CD14-positive monocyte (primary cell): ENCODE results near the gene GMDS. TPM values are rescaled to one million over a fixed set of nuclear protein-coding genes. Genes with fewer than 3 reads are reported as not detected.

Experiments
- DNase-seq, 3 donors: peaks; one replicate each; pipeline ENCODE4 v3.0.0-alpha.2; 2011 to 2022
- H2AFZ ChIP-seq: 2 replicates; pipeline ENCODE4 v1.6.0; 2012; ENCODE audit warnings: mild to moderate bottlenecking, low read depth, low read length, inconsistent platforms; ENCODE audit not compliant: insufficient read depth, poor library complexity, severe bottlenecking
- H3K27ac ChIP-seq, 2 donors: 1 replicate in 1 of 2; 2 replicates in 1 of 2; pipeline ENCODE4 v1.5.1; 2012 to 2013; ENCODE audit warnings: low read length in 2 of 2, control low read depth in 1 of 2, inconsistent platforms in 1 of 2, low read depth in 1 of 2, mild to moderate bottlenecking in 1 of 2
- H3K27me3 ChIP-seq, 2 donors: one replicate each; pipeline versions ENCODE4 v1.6.0 to v1.6.1; 2011 to 2013; ENCODE audit warnings: low read length in 2 of 2; ENCODE audit not compliant: control insufficient read depth in 2 of 2, insufficient read depth in 2 of 2
- H3K36me3 ChIP-seq, 2 donors: replicated peaks in 1 of 2; 1 replicate in 1 of 2; 2 replicates in 1 of 2; pipeline versions ENCODE4 v1.5.1 to v1.6.1; 2012 to 2013; ENCODE audit warnings: low read length in 2 of 2, control low read depth in 1 of 2, inconsistent platforms in 1 of 2, mild to moderate bottlenecking in 1 of 2; ENCODE audit not compliant: insufficient read depth in 2 of 2, control insufficient read depth in 1 of 2
- H3K4me1 ChIP-seq, 2 donors: 1 replicate in 1 of 2; 2 replicates in 1 of 2; pipeline versions ENCODE4 v1.5.1 to v1.6.1; 2012 to 2013; ENCODE audit warnings: low read length in 2 of 2, control low read depth in 1 of 2, inconsistent platforms in 1 of 2, mild to moderate bottlenecking in 1 of 2, moderate library complexity in 1 of 2; ENCODE audit not compliant: insufficient read depth in 2 of 2, control insufficient read depth in 1 of 2
- H3K4me2 ChIP-seq: replicated peaks from 2 replicates; pipeline ENCODE3; 2012; ENCODE audit warnings: low read length, moderate library complexity, mild to moderate bottlenecking; ENCODE audit not compliant: poor library complexity, severe bottlenecking; ENCODE audit errors: extremely low read depth
- H3K4me3 ChIP-seq, 3 experiments: fragments of 200-600 bp in 1 of 3; sonication (generic) in 1 of 3; replicated peaks in 1 of 3; 1 replicate in 2 of 3; 2 replicates in 1 of 3; pipeline ENCODE4 v1.5.1; 2011 to 2013; ENCODE audit warnings: low read length in 3 of 3, mild to moderate bottlenecking in 3 of 3, control low read depth in 2 of 3, low read depth in 2 of 3, inconsistent platforms in 1 of 3, moderate library complexity in 1 of 3
- H3K79me2 ChIP-seq: 2 replicates; pipeline ENCODE4 v1.6.0; 2012; ENCODE audit warnings: mild to moderate bottlenecking, control low read depth, inconsistent platforms, low read length, moderate library complexity; ENCODE audit not compliant: insufficient read depth
- H3K9ac ChIP-seq: 2 replicates; pipeline ENCODE4 v1.6.0; 2017; ENCODE audit warnings: low read length, mild to moderate bottlenecking; ENCODE audit not compliant: insufficient read depth, poor library complexity, severe bottlenecking
- H3K9me3 ChIP-seq, 2 donors: replicated peaks in 1 of 2; 1 replicate in 1 of 2; 2 replicates in 1 of 2; pipeline versions ENCODE4 v1.5.1 to v1.6.1; 2012 to 2013; ENCODE audit warnings: low read length in 2 of 2, control low read depth in 1 of 2; ENCODE audit not compliant: control insufficient read depth in 1 of 2, insufficient read depth in 1 of 2
- H4K20me1 ChIP-seq: 2 replicates; pipeline ENCODE4 v1.6.0; 2012; ENCODE audit warnings: mild to moderate bottlenecking, low read length, control low read depth, moderate library complexity; ENCODE audit not compliant: insufficient read depth
- H3K27ac Mint-ChIP-seq, 7 donors: one replicate each; pipeline ENCODE4 v1.8.0; 2020; ENCODE audit warnings: mild to moderate bottlenecking in 7 of 7, mixed read lengths in 7 of 7, moderate library complexity in 6 of 7, inconsistent platforms in 2 of 7
- H3K27me3 Mint-ChIP-seq, 3 donors: one replicate each; pipeline ENCODE4 v1.8.0; 2021 to 2022; ENCODE audit warnings: low read depth in 3 of 3, mild to moderate bottlenecking in 3 of 3, mixed read lengths in 3 of 3, moderate library complexity in 3 of 3, inconsistent platforms in 1 of 3
- H3K36me3 Mint-ChIP-seq, 2 donors: one replicate each; pipeline ENCODE4 v1.8.0; 2020; ENCODE audit warnings: mixed read lengths in 2 of 2, inconsistent platforms in 1 of 2, mild to moderate bottlenecking in 1 of 2
- H3K4me1 Mint-ChIP-seq: one replicate; pipeline ENCODE4 v1.8.0; 2020; ENCODE audit warnings: mild to moderate bottlenecking, mixed read lengths
- H3K4me3 Mint-ChIP-seq, 2 donors: one replicate each; pipeline ENCODE4 v1.8.0; 2020; ENCODE audit warnings: mild to moderate bottlenecking in 2 of 2, mixed read lengths in 2 of 2, moderate library complexity in 1 of 2
- H3K9me3 Mint-ChIP-seq, 7 donors: one replicate each; pipeline ENCODE4 v1.8.0; 2020 to 2022; ENCODE audit warnings: mixed read lengths in 7 of 7, mild to moderate bottlenecking in 6 of 7, moderate library complexity in 6 of 7, inconsistent platforms in 2 of 7
- CTCF ChIP-seq: fragments of 200-600 bp; IDR thresholded peaks from one replicate; pipeline ENCODE4 v1.8.0; 2022; ENCODE audit warnings: antibody characterized with exemption, mild to moderate bottlenecking
- WGBS: methylation state at CpG from one replicate; pipeline ENCODE4 v1.1.5; 2013; ENCODE audit warnings: missing lambda C conversion rate; ENCODE audit not compliant: insufficient coverage; 5-methylcytosine and 5-hydroxymethylcytosine counted together
- intact Hi-C, 2 donors: fragments of 100-400 bp; cut with micrococcal nuclease; formaldehyde crosslinking; loops; one replicate each; pipeline versions ENCODE4 v1.15.0 to v1.15.1; 2023
- polyA plus RNA-seq, 3 donors: library from polyadenylated mRNA; depleted of rRNA in 1 of 3; unstranded in 2 of 3; stranded (reverse) in 1 of 3; fragments of 300-500 nt in 2 of 3; fragments of >200 nt in 1 of 3; fragmentation: Illumina TruSeq in 2 of 3; gene quantifications; 1 replicate in 2 of 3; 2 replicates in 1 of 3; pipeline ENCODE4 v1.2.3, GENCODE V29; 2012 to 2021

GMDS gene
- polyA plus RNA-seq, 3 donors: 10.5 to 19.9 (median 17.6) TPM

GRCh38 chr6:1836690-1837089 lies 408.7 kb downstream of the GMDS start:
- H2AFZ ChIP-seq: no peak overlapping the region
- no peaks in the 10 kb centered on the region for H3K79me2 ChIP-seq
- H3K4me3 Mint-ChIP-seq: no peak overlapping the region
- H3K27ac Mint-ChIP-seq: no peak overlapping the region
- no peak for DNase-seq
- H3K27me3 ChIP-seq: no peaks in the 10 kb centered on the region
- no peaks in the 10 kb centered on the region for H4K20me1 ChIP-seq
- no peak overlapping the region for H3K9ac ChIP-seq
- H3K4me2 ChIP-seq: no peak overlapping the region
- H3K36me3 Mint-ChIP-seq: no peaks in the 10 kb centered on the region
- no CpG with 5 or more reads among the region's 3 CpGs for WGBS
- no peak for TF ChIP-seq CTCF
- H3K27me3 Mint-ChIP-seq: peaks cover 0 to 7% (median 1%) of the 10 kb centered on the region in 3 donors
- peaks cover 2% of the 10 kb centered on the region for H3K4me1 Mint-ChIP-seq
- H3K27ac ChIP-seq: no peak overlapping the region
- H3K4me3 ChIP-seq: no peak overlapping the region
- H3K36me3 ChIP-seq: no peaks in the 10 kb centered on the region
- intact Hi-C loops: no loop called here
- no peaks in the 10 kb centered on the region for H3K9me3 ChIP-seq
- H3K9me3 Mint-ChIP-seq: peaks cover 0 to 3% (median 0%) of the 10 kb centered on the region in 7 donors
- no peaks in the 10 kb centered on the region for H3K4me1 ChIP-seq

- no peak overlapping the region for H3K9ac ChIP-seq
- peaks cover 2% of the 10 kb centered on the region for H3K4me1 Mint-ChIP-seq
- H3K27ac ChIP-seq: no peak overlapping the region
- H3K36me3 ChIP-seq: no peaks in the 10 kb centered on the region
- H3K27ac Mint-ChIP-seq: no peak overlapping the region
- H4K20me1 ChIP-seq: no peaks in the 10 kb centered on the region
- no peaks in the 10 kb centered on the region for H3K36me3 Mint-ChIP-seq
- peaks cover 0 to 3% (median 0%) of the 10 kb centered on the region in 7 donors for H3K9me3 Mint-ChIP-seq
- no peaks in the 10 kb centered on the region for H3K79me2 ChIP-seq
- DNase-seq: no peak
- 56% methylated on average over 3 of the region's 10 CpGs for WGBS
- no peaks in the 10 kb centered on the region for H3K27me3 ChIP-seq
- no peak for TF ChIP-seq CTCF
- peaks cover 0 to 7% (median 1%) of the 10 kb centered on the region in 3 donors for H3K27me3 Mint-ChIP-seq
- H3K4me3 ChIP-seq: no peak overlapping the region
- no peaks in the 10 kb centered on the region for H3K9me3 ChIP-seq
- H2AFZ ChIP-seq: no peak overlapping the region
- no peak overlapping the region for H3K4me2 ChIP-seq
- H3K4me1 ChIP-seq: no peaks in the 10 kb centered on the region
- no peak overlapping the region for H3K4me3 Mint-ChIP-seq
- intact Hi-C loops: no loop called here
Measured at GRCh38 chr6:1834646-1835516, 410.5 kb downstream of the GMDS start.
